Right ventricle myocardium inferior (tissue), 1 donor: ENCODE results near the gene WDR93. TPM values are rescaled to one million over a fixed set of nuclear protein-coding genes. Genes with fewer than 3 reads are reported as not detected.

Source experiments
- ATAC-seq: fragments of 200-7000 bp; cut with Tn5 transposase; one replicate; pipeline ENCODE4 v1.9.1; 2020; ENCODE audit warnings: mild to moderate bottlenecking, moderate library complexity
- DNase-seq: peaks from one replicate; pipeline ENCODE4 v3.0.0; 2021; ENCODE audit errors: missing footprints
- intact Hi-C: fragments of 100-400 bp; cut with DNase I; formaldehyde crosslinking; loops from one replicate; pipeline ENCODE4 v1.11.0; 2022
- long read RNA-seq: library from polyadenylated mRNA; unstranded; transcript quantifications from one replicate; pipeline ENCODE4 v2.0.0, GENCODE V29; 2021
- total RNA-seq: library from RNA; stranded (reverse); fragmentation: NEBNext Ultra II Directional; extraction: Animal tissue kit (Norgen Biotek cat#: 25700); gene quantifications from one replicate; pipeline ENCODE4 v1.2.1, GENCODE V29; 2021
- donor health status: DM: no; HTN: yes; CAD: no; lungs with severe emphysema.

The WDR93 gene
- total RNA-seq, result not detected
- long read RNA-seq, result 0 reads

DNA sequence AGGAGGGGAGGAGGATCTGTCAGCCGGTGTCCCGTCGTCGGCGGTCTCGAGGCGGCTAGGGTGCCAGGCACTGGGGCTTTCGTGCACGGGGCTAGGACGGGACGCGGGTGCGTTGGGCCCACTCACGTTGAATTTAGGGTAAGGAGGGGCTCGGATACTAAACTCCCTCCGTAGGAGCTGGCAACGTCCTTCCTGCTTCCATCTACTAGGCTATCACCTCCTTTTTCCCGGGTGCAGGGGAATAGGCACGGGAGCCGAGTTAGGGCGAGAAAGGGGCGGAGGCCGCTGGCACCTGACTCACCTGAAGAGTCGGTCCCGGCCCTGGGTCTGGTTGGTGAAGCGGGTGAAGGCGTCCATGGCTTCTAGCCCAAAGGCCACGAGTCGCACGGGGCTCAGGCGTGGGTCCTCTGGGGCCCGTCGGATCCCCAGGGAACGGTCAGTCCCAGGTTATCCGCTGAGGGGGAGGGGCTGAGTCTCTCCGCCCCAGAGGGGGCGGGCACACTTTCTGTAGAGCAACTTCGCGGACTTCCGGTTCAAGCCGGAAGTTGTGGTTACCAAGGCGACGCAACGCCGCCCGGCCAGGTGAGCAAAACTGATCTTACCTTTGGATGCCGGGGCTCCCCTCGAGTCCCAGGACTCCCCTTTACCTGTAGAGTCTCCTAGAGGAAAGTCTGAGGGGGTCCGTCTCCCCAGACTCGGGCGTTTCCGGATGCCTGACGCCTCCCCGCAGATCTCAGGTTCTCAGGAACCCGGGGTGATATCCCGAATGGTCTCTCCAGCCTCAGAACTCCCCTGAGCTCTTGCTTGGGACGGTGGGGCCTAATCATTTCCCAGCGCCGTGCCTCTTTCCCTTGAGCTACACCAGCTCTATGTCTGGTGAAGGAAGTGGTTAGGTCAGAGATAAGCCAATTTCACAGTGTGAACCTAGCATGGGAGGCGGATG, at the start of gene WDR93, which contains the start of gene PEX11A:
WDR93 (plus strand) TSS at position 536 of the 943 bp plus-strand sequence. CDS start 10,936 bp downstream, outside the sequence.
PEX11A (minus strand) TSS at position 479 of the 943 bp plus-strand sequence; CDS start at position 357, 122 bp downstream.
- DNase-seq, result peak; percentile 89
- intact Hi-C loops, result loop anchor here (5.0 kb wide), 1 partner anchor 43 kb away; no protein-coding TSS in a partner anchor
- peak; percentile 95 for ATAC-seq

DNA sequence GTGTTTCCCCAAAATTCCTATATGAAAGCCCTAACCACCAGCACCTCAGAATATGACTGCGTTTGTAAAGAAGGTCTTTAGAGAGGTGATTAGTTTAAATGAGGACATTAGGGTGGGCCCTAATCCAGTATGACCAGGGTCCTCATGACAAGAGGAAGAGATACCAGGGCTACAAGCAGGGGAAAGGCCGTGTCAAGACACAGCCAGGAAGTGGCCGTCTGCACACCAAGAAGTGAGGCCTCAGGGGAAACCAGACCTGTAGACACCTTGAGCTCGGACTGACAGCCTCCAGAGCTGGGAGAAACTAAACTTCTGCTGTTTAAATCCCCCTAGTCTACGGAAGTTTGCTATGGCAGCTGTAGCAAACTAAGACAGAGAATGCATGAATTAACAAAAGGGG, 49.6 kb upstream of the WDR93 start:
- DNase-seq, result no peak
- ATAC-seq, result no peak
- intact Hi-C loops, result no loop called here

DNA sequence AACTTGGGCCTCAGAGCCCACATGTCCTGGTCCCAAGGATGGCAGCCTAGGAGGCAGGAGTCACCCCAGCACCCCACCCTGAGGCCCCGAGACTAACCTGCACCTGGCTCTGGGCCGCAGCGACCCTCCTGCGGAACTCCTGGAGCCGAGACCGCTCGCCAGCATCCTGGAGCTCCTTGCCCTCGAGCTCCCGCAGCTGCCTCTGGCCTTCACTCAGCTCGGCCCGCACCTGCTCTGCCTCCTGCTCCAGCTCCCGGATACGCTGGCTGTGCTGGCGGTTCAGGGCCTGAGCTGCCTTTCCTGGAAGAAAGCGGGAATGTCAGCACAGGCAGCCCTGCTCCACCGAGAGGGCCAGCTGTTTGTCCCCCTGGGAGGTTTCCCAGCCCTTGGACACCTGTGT, 48.5 kb upstream of the WDR93 start:
- intact Hi-C loops, result no loop called here
- DNase-seq (no peak), ATAC-seq (no peak)

DNA sequence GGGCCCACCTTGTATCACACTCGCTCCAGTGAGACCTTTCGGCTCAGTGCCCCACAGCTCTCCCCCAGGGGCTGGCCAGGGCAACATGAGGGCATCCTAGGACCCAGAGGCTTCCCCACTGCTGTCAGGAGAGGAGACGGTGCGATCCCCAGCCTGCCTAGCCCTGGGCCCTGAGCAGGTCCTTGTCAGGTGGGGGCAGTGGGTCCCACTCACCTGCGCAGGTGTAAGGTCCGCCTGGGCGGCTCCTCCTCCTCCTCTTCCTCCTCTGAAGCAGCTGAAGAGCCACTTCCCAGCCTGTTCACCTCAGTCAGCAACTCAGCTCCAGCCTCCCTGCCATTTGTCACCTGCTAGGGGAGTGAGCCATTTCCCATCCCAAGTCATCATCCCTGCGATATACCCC, 44.9 kb upstream of the WDR93 start:
- DNase-seq, result no peak
- no peak for ATAC-seq
- intact Hi-C loops, result loop anchor here (2.0 to 5.0 kb wide), 2 partner anchors 47 to 105 kb away; partner anchors contain the start of genes MESP1, PEX11A and WDR93

DNA sequence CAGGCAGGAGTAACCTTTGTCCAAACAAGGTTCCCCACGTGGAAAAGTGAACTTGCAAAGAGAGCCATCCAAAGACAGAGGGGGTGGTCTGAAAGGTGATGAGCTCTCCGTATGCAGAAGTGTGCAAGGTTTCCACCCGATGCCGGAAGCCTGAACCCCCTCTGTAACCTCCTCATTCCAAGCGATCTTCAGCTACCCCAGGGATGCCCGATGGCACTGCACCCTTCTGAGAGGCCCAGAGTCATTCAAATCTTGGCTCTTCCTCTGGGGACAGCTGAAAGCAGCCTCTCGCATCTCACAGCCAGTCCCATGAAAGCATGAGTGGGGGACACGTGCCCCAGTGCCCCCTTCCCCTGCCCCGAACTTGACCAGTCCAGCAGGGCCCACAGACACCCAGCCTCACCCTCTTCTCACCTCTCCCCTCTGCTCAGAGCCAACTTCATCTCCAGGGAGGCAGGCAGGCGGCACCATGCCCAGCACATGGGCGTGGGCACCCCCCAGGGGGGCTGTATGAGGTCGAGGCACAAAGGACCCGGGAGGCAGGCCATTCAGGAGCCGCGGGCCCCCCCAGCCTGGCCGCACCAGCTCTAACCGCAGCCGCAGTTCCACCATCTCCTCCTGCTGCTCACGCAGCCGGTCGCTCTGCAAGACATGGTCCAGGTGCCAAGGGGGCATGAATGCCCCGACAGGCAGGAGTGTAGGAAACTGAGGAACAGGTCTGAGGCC, 44.0 kb upstream of the WDR93 start:
- DNase-seq (no peak), ATAC-seq (no peak)
- intact Hi-C loops, result loop anchor here (2.0 to 5.0 kb wide), 2 partner anchors 46 to 104 kb away; partner anchors contain the start of genes MESP1, PEX11A and WDR93

DNA sequence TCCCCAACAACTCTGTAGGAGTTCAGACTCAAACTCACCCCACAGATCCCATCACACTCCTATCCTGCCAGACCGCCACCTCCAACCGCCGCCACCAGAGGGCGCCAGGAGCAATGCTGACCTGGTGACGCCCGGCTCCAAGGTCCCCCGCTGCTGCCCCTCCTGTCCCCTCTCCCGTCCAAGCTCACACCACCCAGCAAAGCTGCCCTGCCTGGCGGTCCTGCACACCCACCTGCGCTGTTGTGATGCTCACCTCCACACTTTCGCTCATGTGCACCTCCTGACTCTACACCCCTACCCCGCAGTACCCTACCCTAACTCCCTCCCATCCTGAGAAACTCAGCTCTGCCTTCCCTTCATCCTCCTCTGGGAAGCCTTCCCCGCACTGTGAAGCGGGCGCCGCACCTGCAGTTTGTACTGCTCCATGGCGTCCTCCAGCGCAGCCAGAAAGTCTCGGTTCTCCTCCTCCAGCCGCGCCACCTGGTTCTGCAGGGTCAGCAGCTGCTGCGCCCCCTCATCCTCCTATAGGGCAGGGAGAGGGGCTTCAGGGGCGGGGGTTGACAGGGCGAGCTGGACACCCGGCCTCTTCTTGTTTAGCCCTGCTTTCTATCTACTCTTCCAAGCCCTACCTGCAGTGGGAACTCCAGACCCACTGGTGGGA, 43.3 kb upstream of the WDR93 start:
- ATAC-seq, result peak; percentile 71
- intact Hi-C loops, result loop anchor here (2.0 to 5.0 kb wide), 2 partner anchors 45 to 103 kb away; partner anchors contain the start of genes MESP1, PEX11A and WDR93
- peak; percentile 85 for DNase-seq

DNA sequence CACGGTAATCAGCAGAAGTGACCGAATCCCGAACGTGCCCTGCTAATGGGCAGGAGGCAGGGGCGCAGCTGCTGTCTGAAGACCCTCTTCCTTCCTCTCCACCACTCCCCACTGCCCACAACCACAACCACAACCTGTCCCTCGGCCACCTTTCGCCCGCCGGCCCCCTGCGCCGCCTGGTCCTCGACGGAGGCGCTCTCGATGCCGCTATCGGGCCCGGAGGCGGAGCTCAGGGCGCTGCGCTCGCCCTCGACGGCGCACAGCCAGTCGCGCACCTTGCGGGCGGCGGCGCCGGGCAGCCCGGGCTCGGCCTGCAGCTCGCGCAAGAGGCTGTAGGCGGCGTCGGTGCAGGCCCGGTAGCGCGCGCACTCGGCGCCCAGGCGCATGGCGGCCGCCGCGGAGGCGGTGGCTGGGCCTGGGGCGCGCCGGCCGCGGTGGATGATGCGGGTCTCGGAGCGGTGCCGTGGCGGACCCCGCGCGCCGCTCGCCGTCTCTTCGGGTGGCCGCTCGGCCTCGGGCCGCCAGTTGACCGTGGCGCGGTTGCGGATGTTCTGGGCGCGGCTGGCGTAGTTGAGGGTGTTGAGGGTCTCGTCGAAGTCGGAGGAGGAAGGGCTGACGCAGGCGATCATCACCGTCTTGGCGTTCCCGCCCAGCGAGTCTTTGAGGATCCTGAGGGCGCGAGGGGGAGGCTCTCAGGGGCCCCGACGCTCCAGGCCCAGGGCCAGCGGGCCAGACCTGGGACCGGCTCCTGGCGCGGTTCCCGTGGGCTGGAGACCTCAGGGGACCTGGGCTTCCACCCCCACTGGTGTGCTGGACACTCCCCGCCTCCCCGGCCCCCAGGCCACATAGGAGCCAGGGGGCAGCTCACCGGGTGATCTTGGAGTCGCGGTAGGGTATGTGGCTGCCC, 42.3 kb upstream of the WDR93 start:
- intact Hi-C loops, result loop anchor here (5.0 kb wide), 1 partner anchor 44 kb away; the partner anchor contains the start of genes PEX11A and WDR93
- DNase-seq (no peak), ATAC-seq (no peak)

DNA sequence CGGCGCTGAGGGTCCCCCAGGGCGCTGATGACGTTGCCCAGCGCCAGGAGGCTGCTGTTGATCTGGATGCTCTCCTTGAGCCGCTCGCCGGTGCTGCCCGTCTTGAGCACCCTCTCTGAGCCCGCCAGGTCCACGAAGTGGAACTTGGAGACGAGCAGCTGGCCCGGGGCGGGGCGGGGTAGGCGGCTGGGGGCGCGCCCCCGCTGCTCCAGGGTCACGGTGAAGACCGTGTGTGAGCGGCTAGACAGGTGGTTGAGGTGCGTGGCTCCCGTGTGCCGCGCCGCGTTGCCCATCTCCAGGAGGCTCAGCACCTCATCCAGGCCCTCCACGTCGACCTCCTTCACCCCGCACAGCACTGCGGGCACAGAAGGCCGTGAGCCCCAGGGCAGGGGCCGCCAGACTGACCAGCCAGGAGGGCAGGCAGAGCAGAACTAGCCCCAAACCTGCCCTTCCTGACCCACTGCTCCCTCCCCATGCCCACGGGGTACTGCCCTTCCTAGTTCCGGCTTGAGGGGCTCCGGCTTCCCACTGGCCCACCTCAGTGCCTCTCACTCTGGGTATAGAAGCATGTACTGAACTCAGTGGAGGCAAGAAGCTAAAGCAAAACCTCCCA, 41.5 kb upstream of the WDR93 start:
- DNase-seq (no peak), ATAC-seq (no peak)
- intact Hi-C loops, result loop anchor here (5.0 kb wide), 1 partner anchor 43 kb away; the partner anchor contains the start of genes PEX11A and WDR93

DNA sequence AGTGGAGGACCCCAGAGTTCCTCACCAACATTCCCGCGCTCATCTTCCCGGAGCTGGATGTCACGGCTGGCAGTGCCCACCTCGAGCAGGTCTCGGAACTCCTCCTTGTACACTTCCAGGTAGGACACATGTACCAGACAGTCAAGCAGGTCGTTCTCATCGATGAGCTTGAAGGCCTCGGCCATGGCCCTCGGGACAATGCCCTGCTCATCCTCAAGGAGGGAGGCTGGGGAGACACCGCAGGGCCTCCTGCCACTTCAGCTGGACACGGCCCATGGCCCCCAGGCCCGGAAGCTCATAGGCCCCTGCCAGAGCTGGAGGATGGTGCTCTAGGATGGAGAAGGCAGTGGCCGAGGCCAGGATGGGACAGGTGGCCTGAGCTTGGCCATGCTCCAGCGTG, 40.9 kb upstream of the WDR93 start:
- DNase-seq (no peak), ATAC-seq (no peak)
- intact Hi-C loops, result loop anchor here (5.0 kb wide), 1 partner anchor 43 kb away; the partner anchor contains the start of genes PEX11A and WDR93

DNA sequence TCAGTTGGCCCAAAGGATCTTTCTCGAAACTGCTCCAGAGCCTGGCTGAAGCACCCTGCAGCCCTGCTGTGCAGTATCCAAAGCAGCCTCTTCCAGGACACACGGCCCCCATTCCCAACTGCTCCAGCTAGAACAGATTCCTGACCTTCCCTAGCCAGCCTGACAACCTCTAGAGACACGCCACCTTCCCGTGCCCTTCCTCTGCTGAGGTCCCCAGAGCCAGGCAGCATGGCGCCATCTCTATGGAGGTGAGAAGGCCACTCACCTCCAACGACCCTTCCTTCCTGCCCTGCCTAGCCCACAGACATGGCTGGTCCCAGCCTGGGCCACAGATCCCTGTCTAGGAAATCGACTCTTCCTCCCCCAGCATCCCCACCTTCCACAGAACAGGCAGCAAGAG, 38.5 kb upstream of the WDR93 start:
- ATAC-seq (no peak), DNase-seq (no peak)

DNA sequence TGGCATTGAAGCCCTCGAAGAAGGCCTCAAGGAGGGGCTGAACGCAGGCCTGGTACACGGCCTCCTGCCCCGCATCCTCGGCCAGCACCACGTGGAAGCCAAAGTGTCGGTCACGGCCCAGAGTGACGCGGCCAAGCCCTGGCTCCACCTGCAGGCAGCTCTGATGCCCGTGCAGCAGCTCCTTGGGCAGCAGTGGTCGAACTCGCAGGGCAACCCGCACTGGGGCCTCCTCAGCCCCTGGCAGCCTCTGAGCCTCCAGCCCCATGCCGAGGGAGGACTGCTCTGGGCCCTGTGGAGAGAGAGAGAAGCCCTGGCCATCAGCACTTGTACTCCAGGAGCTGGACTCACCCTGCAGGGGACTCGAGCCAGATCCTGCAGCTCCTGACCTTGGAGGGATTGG, 37.9 kb upstream of the WDR93 start:
- no peak for ATAC-seq
- intact Hi-C loops, result no loop called here
- DNase-seq, result no peak

More for the DNA sequence above, 38.5 kb upstream of the WDR93 start:
- intact Hi-C loops, result no loop called here

DNA sequence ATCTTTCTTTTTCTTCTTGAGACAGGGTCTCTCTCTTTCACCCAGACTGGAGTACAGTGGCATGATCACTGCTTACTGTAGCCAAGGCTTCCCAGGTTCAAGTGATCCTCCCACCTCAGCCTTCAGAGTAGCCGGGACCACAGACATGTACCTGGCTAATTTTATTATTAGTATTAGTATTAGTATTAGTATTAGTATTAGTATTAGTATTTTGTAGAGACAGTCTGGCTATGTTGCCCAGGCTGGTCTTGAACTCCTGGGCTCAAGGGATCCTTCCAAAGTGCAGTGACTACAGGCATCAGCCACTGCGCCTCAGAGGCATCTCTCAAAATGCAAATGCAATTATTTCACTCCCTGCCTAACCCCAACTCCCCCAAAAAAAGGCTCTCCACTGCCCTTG, 37.0 kb upstream of the WDR93 start:
- intact Hi-C loops, result no loop called here
- no peak for DNase-seq
- no peak for ATAC-seq

DNA sequence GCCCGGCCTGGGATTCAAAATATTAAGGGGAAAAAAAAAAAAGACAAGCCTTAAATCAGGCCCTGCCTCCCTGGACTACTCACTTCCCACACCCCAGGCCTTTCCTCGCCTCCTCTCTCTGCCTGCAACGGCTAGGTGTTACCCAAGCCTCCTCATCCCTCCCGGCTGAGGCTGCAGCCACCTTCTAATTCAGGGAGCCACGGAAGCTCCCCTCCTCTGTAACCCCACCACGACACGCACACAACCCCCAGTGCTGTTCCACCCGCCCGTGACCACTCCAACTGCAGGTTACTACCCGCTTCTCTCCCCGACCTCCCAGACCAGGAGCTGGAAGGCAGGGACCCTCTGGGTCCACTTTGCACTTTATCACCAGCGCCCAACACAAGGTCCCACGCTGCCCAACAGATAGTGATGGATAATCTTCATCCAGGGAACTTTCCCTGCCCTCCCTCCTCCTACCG, 36.3 kb upstream of the WDR93 start:
- DNase-seq (no peak), ATAC-seq (no peak)
- intact Hi-C loops, result no loop called here

DNA sequence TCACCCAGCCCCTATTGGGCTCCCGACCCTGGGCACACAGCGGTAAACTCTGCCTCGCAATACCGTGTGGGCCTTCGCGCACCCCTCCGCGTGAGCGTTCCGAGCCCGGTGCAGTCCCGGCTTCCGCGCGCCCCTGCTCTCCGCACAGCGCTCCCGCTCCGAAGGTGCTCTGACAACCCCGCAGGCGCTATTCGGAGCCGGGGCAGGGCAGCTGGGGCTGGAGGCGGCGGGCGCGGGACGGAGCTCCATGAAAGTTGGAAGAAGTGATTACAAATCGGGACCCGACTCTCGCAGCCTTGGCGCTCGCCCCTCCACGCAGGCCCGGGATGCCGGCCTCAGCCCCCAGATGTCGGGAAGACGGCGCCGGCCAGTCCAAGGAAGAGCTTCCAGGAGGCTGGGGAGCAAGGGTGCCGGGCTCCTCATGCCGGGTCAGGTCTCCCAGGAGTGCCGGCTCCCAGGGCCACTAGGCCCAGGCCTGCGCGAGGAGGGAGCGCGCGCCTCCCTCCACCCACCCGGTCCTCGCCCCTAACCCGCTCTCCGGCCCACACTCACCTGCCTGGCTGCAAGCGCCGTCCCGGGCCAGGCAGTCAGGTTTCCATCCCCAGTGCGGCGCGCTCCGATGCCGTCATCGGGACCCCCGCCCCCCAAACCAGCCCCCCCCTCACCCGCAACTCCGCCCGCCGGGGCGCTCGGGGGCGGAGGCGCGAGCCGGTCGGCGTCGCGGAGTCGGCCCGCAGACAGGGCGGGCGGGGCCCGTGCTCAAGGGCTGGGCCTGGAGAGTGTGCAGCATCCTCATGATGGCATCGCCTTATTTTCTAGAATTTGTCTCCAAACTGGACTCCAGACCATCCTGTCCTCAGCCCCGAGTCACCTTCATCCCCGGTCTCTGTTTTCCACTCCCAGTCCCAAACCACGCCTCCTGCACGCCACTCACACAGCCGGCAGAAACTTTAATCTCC, 35.5 kb upstream of the WDR93 start, which contains the start of gene KIF7:
KIF7 (minus strand) TSS at position 621 of the 959 bp plus-strand sequence. CDS start 2,537 bp downstream, outside the sequence.
- DNase-seq (no peak), ATAC-seq (peak; percentile 78)
- intact Hi-C loops, result no loop called here

DNA sequence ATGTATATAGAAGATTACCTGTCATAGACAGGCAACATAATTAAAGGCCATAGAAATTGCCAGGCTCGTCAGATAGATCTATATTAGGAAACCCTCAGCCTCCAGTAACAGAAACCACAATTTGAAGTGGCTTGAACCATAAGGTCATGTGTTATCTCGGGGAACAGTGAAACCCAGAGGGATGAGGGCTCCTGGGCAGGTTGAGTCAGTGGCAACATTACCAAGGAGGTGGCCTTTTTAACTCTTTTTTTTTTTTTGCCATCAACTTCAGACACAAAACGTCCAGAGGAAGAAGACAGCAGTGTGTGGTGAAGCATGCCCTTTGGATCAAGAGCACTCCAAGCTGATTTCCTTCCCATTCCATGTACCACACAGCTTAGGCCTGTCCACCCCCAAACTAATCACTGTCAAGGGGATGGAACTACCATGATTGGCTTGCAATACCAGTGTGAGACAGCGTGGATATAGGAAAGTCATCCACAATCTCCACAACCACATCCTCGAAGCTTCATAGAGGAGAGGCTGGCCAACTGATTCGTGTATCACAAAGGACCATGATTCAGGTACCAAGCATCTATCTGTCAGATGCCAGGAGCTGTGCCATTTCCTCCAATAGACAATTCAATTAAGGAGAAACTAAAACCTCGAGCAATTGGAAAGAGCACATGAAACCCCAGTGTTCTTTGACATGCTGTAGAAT, 34.3 kb upstream of the WDR93 start:
- intact Hi-C loops, result no loop called here
- DNase-seq, result no peak
- no peak for ATAC-seq
